HepG2 (cell line): Measurements from ENCODE around the gene RAB8A.

Experiments
- CHD2 ChIP-seq: IDR thresholded peaks from 2 replicates; pipeline ENCODE4 v1.6.1; 2011; ENCODE audit warnings: low read depth, low read length, improper control_type of control experiment
- CSRNP1 ChIP-seq: sonication (generic); formaldehyde crosslinking; IDR thresholded peaks from 2 replicates; pipeline ENCODE4 v1.8.1; 2023; ENCODE audit warnings: mild to moderate bottlenecking, missing genetic modification reagents
- TF ChIP-seq, protein P1 (sequence below): sonication (generic); formaldehyde crosslinking; IDR thresholded peaks from 2 replicates; pipeline ENCODE4 v1.5.0; 2020; ENCODE audit warnings: mild to moderate bottlenecking, missing genetic modification reagents, moderate library complexity

GRCh38 chr19:16144216-16144581, 32.5 kb downstream of the RAB8A start:
- TF ChIP-seq CHD2 = no peak
- TF ChIP-seq, protein P1, sequence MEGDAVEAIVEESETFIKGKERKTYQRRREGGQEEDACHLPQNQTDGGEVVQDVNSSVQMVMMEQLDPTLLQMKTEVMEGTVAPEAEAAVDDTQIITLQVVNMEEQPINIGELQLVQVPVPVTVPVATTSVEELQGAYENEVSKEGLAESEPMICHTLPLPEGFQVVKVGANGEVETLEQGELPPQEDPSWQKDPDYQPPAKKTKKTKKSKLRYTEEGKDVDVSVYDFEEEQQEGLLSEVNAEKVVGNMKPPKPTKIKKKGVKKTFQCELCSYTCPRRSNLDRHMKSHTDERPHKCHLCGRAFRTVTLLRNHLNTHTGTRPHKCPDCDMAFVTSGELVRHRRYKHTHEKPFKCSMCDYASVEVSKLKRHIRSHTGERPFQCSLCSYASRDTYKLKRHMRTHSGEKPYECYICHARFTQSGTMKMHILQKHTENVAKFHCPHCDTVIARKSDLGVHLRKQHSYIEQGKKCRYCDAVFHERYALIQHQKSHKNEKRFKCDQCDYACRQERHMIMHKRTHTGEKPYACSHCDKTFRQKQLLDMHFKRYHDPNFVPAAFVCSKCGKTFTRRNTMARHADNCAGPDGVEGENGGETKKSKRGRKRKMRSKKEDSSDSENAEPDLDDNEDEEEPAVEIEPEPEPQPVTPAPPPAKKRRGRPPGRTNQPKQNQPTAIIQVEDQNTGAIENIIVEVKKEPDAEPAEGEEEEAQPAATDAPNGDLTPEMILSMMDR = no peak
- no peak for TF ChIP-seq CSRNP1 (CRISPR knock-in tag)
